HepG2 (cell line): ENCODE data around the gene HNRNPAB. TPM values are rescaled to one million over a fixed set of nuclear protein-coding genes. Genes with fewer than 3 reads are reported as not detected.

Experiments
- AGO1 ChIP-seq: fragments of 200-400 bp; formaldehyde crosslinking; IDR thresholded peaks from 2 replicates; pipeline ENCODE4 v1.6.1; 2017; ENCODE audit warnings: mild to moderate bottlenecking, low read depth, low read length, moderate library complexity; ENCODE audit not compliant: poor library complexity, severe bottlenecking
- BORCS8-MEF2B ChIP-seq: sonication (generic); formaldehyde crosslinking; IDR thresholded peaks from 2 replicates; pipeline ENCODE4 v1.8.0; 2022; ENCODE audit warnings: mild to moderate bottlenecking, missing genetic modification reagents
- CC2D1A ChIP-seq: sonication (generic); formaldehyde crosslinking; IDR thresholded peaks from 2 replicates; pipeline ENCODE4 v1.8.1; 2023; ENCODE audit warnings: mild to moderate bottlenecking, missing genetic modification reagents
- KAT8 ChIP-seq: IDR thresholded peaks from 2 replicates; pipeline ENCODE4 v1.6.1; 2016; ENCODE audit warnings: missing genetic modification reagents, missing compliant biosample characterization
- KDM3A ChIP-seq: IDR thresholded peaks from 2 replicates; pipeline ENCODE4 v1.6.1; 2018; ENCODE audit warnings: low read depth, missing compliant biosample characterization
- KLF9 ChIP-seq: IDR thresholded peaks from 2 replicates; pipeline ENCODE4 v1.6.1; 2016; ENCODE audit warnings: low read depth
- MIER2 ChIP-seq: IDR thresholded peaks from 2 replicates; pipeline ENCODE4 v1.6.1; 2016; ENCODE audit warnings: missing biosample characterization, missing genetic modification reagents
- NR3C1 ChIP-seq: sonication (generic); formaldehyde crosslinking; IDR thresholded peaks from 2 replicates; pipeline ENCODE4 v1.4.0; 2020; ENCODE audit warnings: missing genetic modification reagents
- POGZ ChIP-seq: sonication (generic); formaldehyde crosslinking; IDR thresholded peaks from 2 replicates; pipeline ENCODE4 v1.4.0; 2020; ENCODE audit warnings: mild to moderate bottlenecking, missing genetic modification reagents
- POLR2G ChIP-seq: fragments of 200-400 bp; formaldehyde crosslinking; IDR thresholded peaks from 2 replicates; pipeline ENCODE4 v1.6.1; 2018; ENCODE audit warnings: mild to moderate bottlenecking, low read depth, low read length, moderate library complexity
- SOX5 ChIP-seq: IDR thresholded peaks from 2 replicates; pipeline ENCODE4 v1.6.1; 2016; ENCODE audit warnings: borderline replicate concordance
- TGIF2 ChIP-seq: IDR thresholded peaks from 2 replicates; pipeline ENCODE4 v1.6.1; 2016; ENCODE audit warnings: control low read depth, missing compliant biosample characterization
- THYN1 ChIP-seq: sonication (generic); formaldehyde crosslinking; IDR thresholded peaks from 2 replicates; pipeline ENCODE4 v1.8.1; 2023; ENCODE audit warnings: low read depth, mild to moderate bottlenecking, moderate library complexity, missing genetic modification reagents, borderline replicate concordance
- TMF1 ChIP-seq: sonication (generic); formaldehyde crosslinking; IDR thresholded peaks from 2 replicates; pipeline ENCODE4 v1.8.1; 2022; ENCODE audit warnings: low read depth, missing genetic modification reagents
- TP53 ChIP-seq: sonication (generic); formaldehyde crosslinking; conservative IDR thresholded peaks from 2 replicates; pipeline ENCODE4 v1.4.0; 2020; ENCODE audit warnings: missing genetic modification reagents
- ZHX1 ChIP-seq: sonication (generic); formaldehyde crosslinking; IDR thresholded peaks from 2 replicates; pipeline ENCODE4 v1.8.1; 2022; ENCODE audit warnings: low read depth, mild to moderate bottlenecking, missing genetic modification reagents
- ZNF230 ChIP-seq: sonication (generic); formaldehyde crosslinking; IDR thresholded peaks from 2 replicates; pipeline ENCODE4 v1.4.0; 2020; ENCODE audit warnings: mild to moderate bottlenecking, missing genetic modification reagents
- ZNF232 ChIP-seq: sonication (generic); formaldehyde crosslinking; IDR thresholded peaks from 2 replicates; pipeline ENCODE4 v1.4.0; 2020; ENCODE audit warnings: missing genetic modification reagents, borderline replicate concordance
- ZNF432 ChIP-seq: sonication (generic); formaldehyde crosslinking; IDR thresholded peaks from 2 replicates; pipeline ENCODE4 v1.5.0; 2020; ENCODE audit warnings: missing genetic modification reagents, mild to moderate bottlenecking, borderline replicate concordance
- ZNF446 ChIP-seq: sonication (generic); formaldehyde crosslinking; IDR thresholded peaks from 2 replicates; pipeline ENCODE4 v1.5.0; 2020; ENCODE audit warnings: mild to moderate bottlenecking, missing genetic modification reagents
- ZNF562 ChIP-seq: sonication (generic); formaldehyde crosslinking; IDR thresholded peaks from 2 replicates; pipeline ENCODE4 v1.8.0; 2022; ENCODE audit warnings: missing genetic modification reagents, borderline replicate concordance
- ZSCAN25 ChIP-seq: sonication (generic); formaldehyde crosslinking; IDR thresholded peaks from 2 replicates; pipeline ENCODE4 v1.8.0; 2022; ENCODE audit warnings: mild to moderate bottlenecking, missing genetic modification reagents
- ZSCAN30 ChIP-seq: sonication (generic); formaldehyde crosslinking; IDR thresholded peaks from 2 replicates; pipeline ENCODE4 v1.5.0; 2020; ENCODE audit warnings: mild to moderate bottlenecking, missing genetic modification reagents
- polyA plus RNA-seq, 8 experiments: library from polyadenylated mRNA; depleted of rRNA in 3 of 8; stranded (reverse) in 7 of 8; unstranded in 1 of 8; fragments of >200 nt; fragmentation: Illumina TruSeq in 4 of 8; extraction: Trizol in 4 of 8; gene quantifications; 2 replicates each; pipeline versions ENCODE4 v1.2.1 to v1.2.3, GENCODE V29; 2011 to 2016; ENCODE audit warnings: low read depth in 4 of 8, missing spikeins in 1 of 8, mixed read lengths in 1 of 8; ENCODE audit not compliant: insufficient read depth in 1 of 8
- total RNA-seq, 5 experiments: library from RNA; depleted of rRNA; stranded (reverse); fragments of >200 nt; fragmentation: Illumina TruSeq; extraction: Trizol; gene quantifications; 2 replicates each; pipeline ENCODE4 v1.2.3, GENCODE V29; 2016; ENCODE audit warnings: low read depth in 1 of 5
- TF ChIP-seq, protein P1 (sequence below), 2 experiments: sonication (generic) in 1 of 2; formaldehyde crosslinking in 1 of 2; IDR thresholded peaks; 2 replicates each; pipeline versions ENCODE4 v1.4.0 to v1.6.1; 2016 to 2020; ENCODE audit warnings: borderline replicate concordance in 1 of 2, low read depth in 1 of 2, mild to moderate bottlenecking in 1 of 2, missing genetic modification reagents in 1 of 2

Gene HNRNPAB
- total and polyA plus RNA-seq, 2 of the 13 experiments (the other 11 are each of a cell fraction or from before 2014, with no cell fraction given) = 62.6 to 111 TPM

DNA sequence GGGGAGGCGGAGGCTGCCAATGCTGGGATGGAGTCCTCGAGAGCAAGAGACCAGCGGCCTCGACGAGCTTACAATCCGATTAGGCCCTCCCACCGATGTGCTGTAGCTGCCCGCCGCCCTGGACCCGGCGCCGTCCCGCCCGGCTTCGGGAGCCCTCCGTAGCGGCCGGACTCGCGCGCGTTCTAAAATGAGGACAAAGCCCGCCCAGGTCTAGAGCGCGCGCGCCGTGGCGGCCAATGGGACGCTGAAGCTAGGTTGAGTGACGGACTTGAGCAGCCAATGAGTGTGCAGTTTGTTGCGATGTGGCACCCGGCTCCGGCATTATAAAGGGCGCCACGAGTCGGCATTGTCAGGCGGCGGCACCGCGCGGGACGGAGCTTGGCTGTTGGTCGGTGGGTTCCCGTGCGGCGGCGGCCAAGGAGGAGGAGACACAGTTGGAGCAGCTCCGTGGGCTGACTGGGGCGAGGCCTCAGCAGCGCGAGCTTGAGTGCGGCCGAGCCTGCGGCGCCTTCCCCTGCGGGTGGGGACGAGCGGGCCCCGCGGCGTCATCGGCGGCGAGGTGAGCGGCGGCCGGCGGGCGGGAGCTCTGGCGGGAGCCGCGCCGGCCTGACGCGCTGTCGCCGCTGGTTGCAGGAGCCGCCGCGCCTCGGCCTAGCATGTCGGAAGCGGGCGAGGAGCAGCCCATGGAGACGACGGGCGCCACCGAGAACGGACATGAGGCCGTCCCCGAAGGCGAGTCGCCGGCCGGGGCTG lies at the start of gene HNRNPAB (continued):
- TF ChIP-seq SOX5 (CRISPR knock-in tag) (peak; percentile 48; the same call in 1 of the 2 replicates), ZNF232 (CRISPR knock-in tag) (no peak; the same call in 1 of the 2 replicates), ZSCAN30 (CRISPR knock-in tag) (no peak), TGIF2 (CRISPR knock-in tag) (0 out of 2 replicates have a peak, but pooled peaks have one; percentile 44), POGZ (CRISPR knock-in tag) (peak; percentile 88), BORCS8-MEF2B (CRISPR knock-in tag) (peak; percentile 94), ZNF446 (CRISPR knock-in tag) (peak; percentile 86; the same call in 1 of the 2 replicates), ZNF432 (no peak), KAT8 (peak; percentile 81; the same call in 1 of the 2 replicates), TMF1 (peak; percentile 75; the same call in 1 of the 2 replicates), POLR2G (peak; percentile 100), NR3C1 (CRISPR knock-in tag) (no peak), CC2D1A (CRISPR knock-in tag) (0 out of 2 replicates have a peak, but pooled peaks have one; percentile 46), ZNF562 (no peak), ZSCAN25 (peak; percentile 53; the same call in 1 of the 2 replicates), TP53 (CRISPR knock-in tag) (peak; percentile 80), KDM3A (CRISPR knock-in tag) (0 out of 2 replicates have a peak, but pooled peaks have one; percentile 50), ZHX1 (no peak; the same call in 1 of the 2 replicates), KLF9 (CRISPR knock-in tag) (no peak), THYN1 (CRISPR knock-in tag) (0 out of 2 replicates have a peak, but pooled peaks have one; percentile 17), MIER2 (CRISPR knock-in tag) (peak; percentile 63; the same call in 1 of the 2 replicates), ZNF230 (CRISPR knock-in tag) (peak; percentile 76; the same call in 1 of the 2 replicates), AGO1 (peak; percentile 99)
- TF ChIP-seq, protein P1, sequence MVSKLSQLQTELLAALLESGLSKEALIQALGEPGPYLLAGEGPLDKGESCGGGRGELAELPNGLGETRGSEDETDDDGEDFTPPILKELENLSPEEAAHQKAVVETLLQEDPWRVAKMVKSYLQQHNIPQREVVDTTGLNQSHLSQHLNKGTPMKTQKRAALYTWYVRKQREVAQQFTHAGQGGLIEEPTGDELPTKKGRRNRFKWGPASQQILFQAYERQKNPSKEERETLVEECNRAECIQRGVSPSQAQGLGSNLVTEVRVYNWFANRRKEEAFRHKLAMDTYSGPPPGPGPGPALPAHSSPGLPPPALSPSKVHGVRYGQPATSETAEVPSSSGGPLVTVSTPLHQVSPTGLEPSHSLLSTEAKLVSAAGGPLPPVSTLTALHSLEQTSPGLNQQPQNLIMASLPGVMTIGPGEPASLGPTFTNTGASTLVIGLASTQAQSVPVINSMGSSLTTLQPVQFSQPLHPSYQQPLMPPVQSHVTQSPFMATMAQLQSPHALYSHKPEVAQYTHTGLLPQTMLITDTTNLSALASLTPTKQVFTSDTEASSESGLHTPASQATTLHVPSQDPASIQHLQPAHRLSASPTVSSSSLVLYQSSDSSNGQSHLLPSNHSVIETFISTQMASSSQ (IDR thresholded peaks at IDR 0.05; ENCODE audit: low read depth) = no peak
- TF ChIP-seq, protein P1 (CRISPR knock-in tag; IDR thresholded peaks at IDR 0.05; ENCODE audit: borderline replicate concordance) = peak; percentile 52; the same call in 1 of the 2 replicates
